ENCODE data around the gene TNFAIP3.

GRCh38 chr6:137824896-137825295 is 42.2 kb upstream of the TNFAIP3 start:
- TF ChIP-seq POLR2A (IDR thresholded peaks at IDR 0.05) (no peak), CTCF (IDR thresholded peaks at IDR 0.05) (no peak)
